Motor neuron (in vitro differentiated cells): ENCODE results near the gene CD38. TPM values are rescaled to one million over a fixed set of nuclear protein-coding genes. Genes with fewer than 3 reads are reported as not detected.

Experiments
- ATAC-seq, 8 experiments: fragments of 200-7000 bp; cut with Tn5 transposase; replicated peaks in 6 of 8; 2 replicates each; pipeline ENCODE4 v1.8.0; 2021; ENCODE audit warnings: mild to moderate bottlenecking in 8 of 8, moderate library complexity in 8 of 8
- H3K27ac ChIP-seq, 2 donors: fragments of 250-450 bp; sonication (Bioruptor Pico); 2 replicates each; pipeline ENCODE4 v1.9.0; 2021; ENCODE audit warnings: antibody characterized with exemption in 2 of 2, mild to moderate bottlenecking in 2 of 2, moderate library complexity in 1 of 2
- H3K4me1 ChIP-seq, 2 donors: fragments of 250-450 bp; sonication (Bioruptor Pico); replicated peaks in 1 of 2; 2 replicates each; pipeline ENCODE4 v1.6.1; 2021; ENCODE audit warnings: antibody characterized with exemption in 2 of 2, mild to moderate bottlenecking in 2 of 2, moderate library complexity in 1 of 2
- H3K4me3 ChIP-seq, 5 donors: fragments of 250-450 bp; sonication (Bioruptor Pico); 2 replicates each; pipeline ENCODE4 v1.9.0; 2021; ENCODE audit warnings: antibody characterized with exemption in 5 of 5, mild to moderate bottlenecking in 5 of 5, moderate library complexity in 4 of 5
- WGBS, 10 experiments: fragments of 450-650 bp; shearing (Covaris generic); methylation state at CpG; one replicate each; pipeline ENCODE4 v1.0.0; 2022; 5-methylcytosine and 5-hydroxymethylcytosine counted together
- in situ Hi-C, 9 experiments: fragments of 400-800 bp; cut with MboI; loops; one replicate each; pipeline ENCODE4 v1.15.0; 2021; ENCODE audit warnings: low sequenced_read_pairs in 9 of 9, low pct_unique_long_range_greater_than_20kb in 2 of 9; ENCODE audit not compliant: unreplicated experiment in 9 of 9
- total RNA-seq, 8 experiments: library from RNA; unstranded; fragments of 300-600 nt; gene quantifications; 2 replicates each; pipeline versions ENCODE4 v1.2.3 to v1.2.4, GENCODE V29; 2022

CD38 gene
- total RNA-seq, 8 experiments from 2014 or later, result 0.14 to 2.6 (median 0.71) TPM

- Histone ChIP-seq H3K27ac (no peak overlapping the region), H3K4me3 (no peak overlapping the region), H3K4me1 (no peaks in the 10 kb centered on the region)
- in situ Hi-C loops, result no loop called here
- ATAC-seq, result no peak
- WGBS, 10 experiments, result 0 to 81% (median 64%) methylated on average over 1 to 3 of the region's 3 CpGs; no CpG with 5 or more reads in 1 of the 10 experiments
Measured at GRCh38 chr4:15901007-15901406, 122.9 kb downstream of the CD38 start.

DNA sequence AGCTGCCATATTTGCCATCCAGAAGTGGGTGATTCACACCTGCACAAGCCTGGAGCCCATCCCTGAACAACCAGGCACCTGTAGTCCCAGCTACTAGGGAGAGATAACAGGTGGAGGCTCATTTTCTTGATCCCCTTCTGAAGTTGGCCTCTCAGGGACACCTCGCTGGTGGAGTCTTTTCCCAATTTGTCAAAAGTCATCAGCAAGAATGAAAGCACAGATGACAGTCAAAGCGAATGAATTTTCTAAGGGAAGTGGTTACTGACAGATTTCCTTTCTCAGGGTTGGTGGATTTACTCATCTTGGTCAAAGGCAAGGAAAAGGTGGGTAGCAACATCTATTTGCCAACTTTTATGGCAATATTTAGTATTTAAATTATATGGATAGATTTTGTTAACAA lies 123.9 kb downstream of the CD38 start:
- Histone ChIP-seq H3K27ac (no peak overlapping the region), H3K4me1 (no peaks in the 10 kb centered on the region), H3K4me3 (no peak overlapping the region)
- ATAC-seq, result no peak
- in situ Hi-C loops, result no loop called here
- WGBS, 10 experiments, result 17 to 100% (median 67%) methylated on average over 1 to 2 of the region's 2 CpGs

GRCh38 chr4:15902746-15903145 lies 124.6 kb downstream of the CD38 start:
- Histone ChIP-seq H3K4me3 (no peak overlapping the region), H3K4me1 (no peaks in the 10 kb centered on the region), H3K27ac (no peak overlapping the region)
- in situ Hi-C loops, result no loop called here
- ATAC-seq, result no peak
- WGBS, 10 experiments, result 20 to 100% (median 84%) methylated on average over 1 to 2 of the region's 2 CpGs

Other genes starting within 250 kb of the CD38 start
- gene FBXL5, start 123.0 kb upstream of the CD38 start, total RNA-seq, result 10 to 100 TPM; 44.5 to 74.9 (median 57.9) TPM
- 10 to 100 TPM; 43.2 to 97.2 (median 64.6) TPM for gene FAM200B, start 96.5 kb upstream of the CD38 start, total RNA-seq
- gene BST1, start 75.3 kb upstream of the CD38 start, total RNA-seq, result 1 to 10 TPM in 4 of 8 experiments, under 1 TPM in 4; 0.79 to 4.5 (median 1.2) TPM
- 10 to 100 TPM in 1 of 8 experiments, 1 to 10 TPM in 1, under 1 TPM in 2, not detected in 4; 0.14 to 10.7 (median 1.2) TPM for gene FGFBP1, start 160.4 kb downstream of the CD38 start, total RNA-seq
- gene FGFBP2, start 184.8 kb downstream of the CD38 start, total RNA-seq, result 1 to 10 TPM in 2 of 8 experiments, under 1 TPM in 3, not detected in 3; 0.38 to 7.9 (median 0.71) TPM